GM06990 (cell line): ENCODE data around the gene CD226.

ENCODE experiments used
- DNase-seq: peaks from one replicate; pipeline ENCODE4 v3.0.0-alpha.2; 2011; ENCODE audit not compliant: insufficient read length; ENCODE audit errors: extremely low read depth
- H3K27me3 ChIP-seq: replicated peaks from 2 replicates; pipeline ENCODE4 v1.6.0; 2011; ENCODE audit warnings: low read length; ENCODE audit not compliant: control insufficient read depth, insufficient read depth
- H3K36me3 ChIP-seq: 2 replicates; pipeline ENCODE4 v1.5.1; 2011; ENCODE audit warnings: low read length; ENCODE audit not compliant: control insufficient read depth, insufficient read depth
- H3K4me3 ChIP-seq: replicated peaks from 2 replicates; pipeline ENCODE4 v1.5.1; 2011; ENCODE audit warnings: low read depth, mild to moderate bottlenecking, control low read depth, low read length
- CTCF ChIP-seq: IDR thresholded peaks from 2 replicates; pipeline ENCODE4 v1.5.1; 2011; ENCODE audit warnings: low read length, control low read depth, mild to moderate bottlenecking, inconsistent platforms; ENCODE audit not compliant: insufficient read depth, poor library complexity, severe bottlenecking

CD226 gene

GRCh38 chr18:69947361-69948133 is at the start of gene CD226:
CD226 (minus strand) TSS chr18:69947873; CDS start chr18:69947406, 467 bp downstream.
- peak; percentile 52 for DNase-seq
- H3K4me3 ChIP-seq: peak within 1 kb of the TSS; percentile 71
- peaks cover 1% of the 10 kb centered on the region; the same call in 1 of the 2 replicates for H3K36me3 ChIP-seq
- TF ChIP-seq CTCF: no peak
- no peaks in the 10 kb centered on the region for H3K27me3 ChIP-seq

DNA sequence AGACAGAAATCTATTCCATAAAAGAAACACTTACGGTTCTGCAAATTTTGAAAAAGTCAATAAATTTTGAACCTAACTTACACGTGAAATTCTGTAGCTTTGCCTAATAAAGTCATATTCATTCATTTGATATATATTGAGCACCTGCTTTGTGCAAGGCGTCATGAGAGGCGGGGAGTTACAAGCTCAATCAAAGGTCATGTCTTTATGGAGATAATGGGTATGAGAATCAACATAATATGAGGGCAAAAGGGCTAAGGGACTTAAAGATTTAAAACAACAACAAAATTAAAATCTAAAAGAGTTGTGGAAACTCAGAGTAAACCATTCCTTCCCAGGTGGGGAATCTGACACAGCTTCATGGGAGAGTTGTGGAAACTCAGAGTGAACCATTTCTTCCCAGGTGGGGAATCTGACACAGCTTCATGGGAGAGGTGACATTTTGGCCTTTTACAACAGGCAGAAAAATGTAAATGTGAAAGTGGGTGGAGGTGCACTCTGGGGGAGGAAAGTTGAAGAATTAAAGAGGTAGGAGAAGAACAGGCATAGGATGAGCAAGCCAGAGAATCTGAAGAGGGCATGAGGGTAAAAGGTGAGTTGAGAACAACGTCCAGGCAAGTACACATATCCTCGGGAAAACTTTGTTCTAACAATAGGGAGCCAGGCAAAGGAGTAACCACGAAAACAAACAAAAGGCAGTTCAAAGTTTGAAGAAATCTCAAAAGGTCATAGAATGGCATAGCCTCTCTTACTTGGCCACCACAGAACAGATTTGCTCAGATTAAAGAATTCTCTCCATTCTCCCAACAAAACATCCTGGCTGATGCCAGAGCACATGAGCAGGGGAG is 49.5 kb upstream of the CD226 start:
- Histone ChIP-seq H3K4me3 (no peak overlapping the region), H3K36me3 (peaks cover 6% of the 10 kb centered on the region), H3K27me3 (no peaks in the 10 kb centered on the region)
- DNase-seq: no peak
- TF ChIP-seq CTCF: no peak

GRCh38 chr18:69996417-69996816 is 48.7 kb upstream of the CD226 start:
- no peak for TF ChIP-seq CTCF
- Histone ChIP-seq H3K4me3 (no peak overlapping the region), H3K36me3 (peaks cover 4% of the 10 kb centered on the region; the same call in 1 of the 2 replicates), H3K27me3 (no peaks in the 10 kb centered on the region)
- DNase-seq: no peak

GRCh38 chr18:69995774-69996173 is 48.1 kb upstream of the CD226 start:
- no peak overlapping the region for H3K4me3 ChIP-seq
- DNase-seq: no peak
- no peak for TF ChIP-seq CTCF
- H3K36me3 ChIP-seq: peaks cover 4% of the 10 kb centered on the region; the same call in 1 of the 2 replicates
- no peaks in the 10 kb centered on the region for H3K27me3 ChIP-seq

GRCh38 chr18:69992776-69993175 is 45.1 kb upstream of the CD226 start:
- Histone ChIP-seq H3K27me3 (no peaks in the 10 kb centered on the region), H3K4me3 (no peak overlapping the region), H3K36me3 (peaks cover 1% of the 10 kb centered on the region; the same call in 1 of the 2 replicates)
- TF ChIP-seq CTCF: no peak
- no peak for DNase-seq
